HG02678 (cell line): ENCODE results near the gene SRD5A2.

Experiments used
- ATAC-seq: cut with Tn5 transposase; IDR thresholded peaks from one replicate; pipeline ENCODE4 v1.9.1; 2021; ENCODE audit warnings: mild to moderate bottlenecking, moderate library complexity; ENCODE audit not compliant: unreplicated experiment

Gene SRD5A2

GRCh38 chr2:31474296-31474695, 106.4 kb downstream of the SRD5A2 start:
- ATAC-seq = no peak
